Ovary (tissue), 10 donors: ENCODE measurements around the gene PCDHB3. TPM values are rescaled to one million over a fixed set of nuclear protein-coding genes. Genes with fewer than 3 reads are reported as not detected.
A peak's percentile ranks its signal among the peaks of the same experiment; 100 is the strongest.

Experiments used
- DNase-seq, 5 donors: peaks; one replicate each; pipeline ENCODE4 v3.0.0-alpha.2; 2019 to 2020
- H3K27ac ChIP-seq, 2 donors: fragments of 200-600 bp; one replicate each; pipeline versions ENCODE4 v1.5.1 to v1.8.0; 2019 to 2022
- H3K27me3 ChIP-seq: fragments of 200-600 bp; one replicate; pipeline ENCODE4 v1.8.0; 2022
- H3K36me3 ChIP-seq: fragments of 200-600 bp; sonication (generic); one replicate; pipeline ENCODE4 v1.5.1; 2019
- H3K4me1 ChIP-seq: one replicate; pipeline ENCODE4 v1.8.1; 2013; ENCODE audit warnings: mild to moderate bottlenecking, moderate library complexity; ENCODE audit not compliant: insufficient read depth
- H3K4me3 ChIP-seq: fragments of 200-600 bp; sonication (generic); one replicate; pipeline ENCODE4 v1.5.1; 2017
- H3K9me3 ChIP-seq, 2 donors: fragments of 200-600 bp in 1 of 2; sonication (generic) in 1 of 2; one replicate each; pipeline versions ENCODE4 v1.5.1 to v1.8.1; 2013 to 2019; ENCODE audit warnings: mild to moderate bottlenecking in 1 of 2, moderate library complexity in 1 of 2
- EP300 ChIP-seq: sonication (generic); formaldehyde crosslinking; IDR thresholded peaks from one replicate; pipeline ENCODE4 v1.6.1; 2017; ENCODE audit warnings: antibody characterized with exemption
- POLR2A ChIP-seq: fragments of 450-650 bp; IDR thresholded peaks from one replicate; pipeline ENCODE4 v1.6.1; 2017; ENCODE audit warnings: antibody characterized with exemption, mild to moderate bottlenecking, moderate library complexity
- WGBS, 3 donors: extraction: QIAGEN DNeasy Blood & Tissue Kit in 1 of 3; methylation state at CpG; one replicate each; pipeline versions ENCODE4 v1.1.5 to v1.1.7; 2013 to 2017; 5-methylcytosine and 5-hydroxymethylcytosine counted together
- intact Hi-C, 4 donors: fragments of 100-400 bp; cut with DNase I; formaldehyde crosslinking; loops; one replicate each; pipeline versions ENCODE4 v1.11.0 to v1.15.1; 2022 to 2023
- long read RNA-seq, 3 donors: library from polyadenylated mRNA in 2 of 3; unstranded in 2 of 3; transcript quantifications; one replicate each; pipeline ENCODE4 v2.0.0 and lab custom pipeline, GENCODE V29; 2021 to 2026
- polyA plus RNA-seq, 2 donors: library from polyadenylated mRNA; stranded (reverse); fragments of 200-250 nt in 1 of 2; fragments of 350-450 nt in 1 of 2; fragmentation: Illumina TruSeq in 1 of 2; extraction: RNeasy Lipid Tissue Mini Kit (QIAGEN cat#74804) in 1 of 2; gene quantifications; one replicate each; pipeline ENCODE4 v1.2.3, GENCODE V29; 2013 to 2014
- total RNA-seq, 7 donors: library from RNA; depleted of rRNA in 2 of 7; stranded (reverse); fragments of >200 nt in 2 of 7; fragmentation: NEBNext Ultra II Directional in 3 of 7; extraction: Animal tissue kit (Norgen Biotek cat#: 25700) in 3 of 7; gene quantifications; one replicate each; pipeline versions ENCODE4 v1.1.0 to v1.2.4, GENCODE V29; 2016 to 2023
- TF ChIP-seq, protein P1 (sequence below), 3 donors: fragments of 450-650 bp in 2 of 3; fragments of 200-600 bp in 1 of 3; IDR thresholded peaks; one replicate each; pipeline versions ENCODE4 v1.5.1 to v1.8.0; 2016 to 2022; ENCODE audit warnings: antibody characterized with exemption in 3 of 3, mild to moderate bottlenecking in 1 of 3
- donor health status: DM: no; HTN: no; CAD: no; lungs with moderate emphysema.
- donor health status: DM: no; HTN: no; CAD: no.
- donor health status: Bipolar disorder and iron deficiency.
- donor health status: DM: yes; HTN: yes; CAD: no.
- donor health status: DM: no; HTN: no; CAD: no.
- donor health status: DM: yes; HTN: yes; CAD: no.

PCDHB3 gene
- 1 to 10 TPM; 2.5 to 4.1 (median 3.2) TPM for total RNA-seq
- polyA plus RNA-seq, result 1 to 10 TPM; 1.4 to 2.3 TPM
- long read RNA-seq, donor 1, partial matches to known transcripts, result 0 of 1 reads
- long read RNA-seq, donor 1, other reads (novel, unspliced or antisense), result 0 of 1 reads
- long read RNA-seq, donor 2, result 0 reads
- long read RNA-seq, donor 3, partial matches to known transcripts, result 0 of 1 reads
- long read RNA-seq, donor 3, other reads (novel, unspliced or antisense), result 0 of 1 reads

- H3K4me1 ChIP-seq, result no peaks in the 10 kb centered on the region
- intact Hi-C loops, result no loop called here
- DNase-seq, result peak; percentile 32 to 65 (median 47)
- H3K27me3 ChIP-seq, result no peaks in the 10 kb centered on the region
- 12 to 21% (median 17%) methylated on average over 19 of the region's 19 CpGs for WGBS, 3 donors
- no peak within 1 kb of the TSS for H3K27ac ChIP-seq
- peaks cover 0 to 25% of the 10 kb centered on the region in 2 donors for H3K9me3 ChIP-seq
- peak within 1 kb of the TSS; percentile 12 for H3K4me3 ChIP-seq
- no peaks in the 10 kb centered on the region for H3K36me3 ChIP-seq
- no peak for TF ChIP-seq EP300
- no peak for TF ChIP-seq POLR2A
- TF ChIP-seq, protein P1, sequence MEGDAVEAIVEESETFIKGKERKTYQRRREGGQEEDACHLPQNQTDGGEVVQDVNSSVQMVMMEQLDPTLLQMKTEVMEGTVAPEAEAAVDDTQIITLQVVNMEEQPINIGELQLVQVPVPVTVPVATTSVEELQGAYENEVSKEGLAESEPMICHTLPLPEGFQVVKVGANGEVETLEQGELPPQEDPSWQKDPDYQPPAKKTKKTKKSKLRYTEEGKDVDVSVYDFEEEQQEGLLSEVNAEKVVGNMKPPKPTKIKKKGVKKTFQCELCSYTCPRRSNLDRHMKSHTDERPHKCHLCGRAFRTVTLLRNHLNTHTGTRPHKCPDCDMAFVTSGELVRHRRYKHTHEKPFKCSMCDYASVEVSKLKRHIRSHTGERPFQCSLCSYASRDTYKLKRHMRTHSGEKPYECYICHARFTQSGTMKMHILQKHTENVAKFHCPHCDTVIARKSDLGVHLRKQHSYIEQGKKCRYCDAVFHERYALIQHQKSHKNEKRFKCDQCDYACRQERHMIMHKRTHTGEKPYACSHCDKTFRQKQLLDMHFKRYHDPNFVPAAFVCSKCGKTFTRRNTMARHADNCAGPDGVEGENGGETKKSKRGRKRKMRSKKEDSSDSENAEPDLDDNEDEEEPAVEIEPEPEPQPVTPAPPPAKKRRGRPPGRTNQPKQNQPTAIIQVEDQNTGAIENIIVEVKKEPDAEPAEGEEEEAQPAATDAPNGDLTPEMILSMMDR (IDR thresholded peaks at IDR 0.05), result no peak
Observed at GRCh38 chr5:141100243-141100805, at the start of gene PCDHB3. Gene PCDHB3, plus strand, starts transcription at chr5:141100473. Its CDS starts 177 bp downstream, at chr5:141100650.

DNA sequence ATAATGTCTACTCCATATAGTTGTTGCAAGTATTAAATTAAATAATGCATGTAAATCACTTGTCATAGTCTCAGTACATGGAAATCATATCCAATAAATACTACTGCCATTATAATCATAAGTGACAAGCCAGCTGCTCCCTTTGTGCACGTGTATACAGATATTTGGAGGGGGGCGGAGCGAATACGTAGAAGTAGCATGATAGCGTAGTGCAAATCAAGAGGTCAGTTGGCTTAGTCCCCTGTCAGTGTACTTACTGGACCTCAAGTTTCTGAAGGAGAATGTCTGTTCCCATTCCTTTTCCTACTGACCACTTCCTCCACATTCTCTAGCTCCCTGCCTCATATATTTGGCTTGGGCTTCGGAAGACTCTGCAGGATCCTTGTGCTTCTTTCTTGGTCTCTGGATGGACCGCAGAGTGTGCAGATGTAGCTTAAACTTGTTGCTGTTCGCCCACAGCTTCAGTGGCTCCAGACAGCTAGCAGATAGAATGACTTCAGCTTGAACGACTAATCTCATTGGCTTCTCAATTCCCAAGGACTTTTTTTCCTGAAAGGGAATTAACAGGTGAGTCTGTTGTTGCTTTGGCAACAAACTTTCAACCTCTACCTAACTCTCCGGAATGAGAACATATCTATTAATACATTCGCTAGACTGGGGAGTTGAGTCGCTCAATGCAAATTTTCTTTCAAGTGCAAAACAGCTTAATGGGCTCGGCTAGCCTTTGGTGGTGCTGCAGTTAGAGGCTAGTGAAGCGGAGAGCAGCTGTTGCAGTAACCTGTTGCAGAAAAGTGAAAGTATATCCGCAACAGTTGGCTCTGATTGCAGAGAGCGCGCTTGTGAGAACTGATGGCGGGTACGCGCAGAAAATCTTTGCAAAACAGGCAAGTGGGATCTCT, 49.4 kb upstream of the PCDHB3 start, which contains the start of gene PCDHB1:
PCDHB1 (plus strand) TSS at position 753 of the 899 bp plus-strand sequence; CDS start at position 850, 97 bp downstream.
- Histone ChIP-seq H3K27me3 (no peaks in the 10 kb centered on the region), H3K36me3 (no peaks in the 10 kb centered on the region), H3K4me3 (peak within 1 kb of the TSS; percentile 30), H3K27ac (no peak within 1 kb of the TSS), H3K9me3 (peaks cover 0 to 4% of the 10 kb centered on the region in 2 donors), H3K4me1 (no peaks in the 10 kb centered on the region)
- TF ChIP-seq POLR2A (no peak), EP300 (no peak)
- TF ChIP-seq, protein P1 (IDR thresholded peaks at IDR 0.05), result no peak
- intact Hi-C loops, result loop anchor here in 1 of 4 donors (10.0 kb wide), 1 partner anchor 666 kb away; no protein-coding TSS in a partner anchor
- no peak for DNase-seq
- WGBS, 3 donors, result 11 to 17% (median 13%) methylated on average over 20 of the region's 20 CpGs

DNA sequence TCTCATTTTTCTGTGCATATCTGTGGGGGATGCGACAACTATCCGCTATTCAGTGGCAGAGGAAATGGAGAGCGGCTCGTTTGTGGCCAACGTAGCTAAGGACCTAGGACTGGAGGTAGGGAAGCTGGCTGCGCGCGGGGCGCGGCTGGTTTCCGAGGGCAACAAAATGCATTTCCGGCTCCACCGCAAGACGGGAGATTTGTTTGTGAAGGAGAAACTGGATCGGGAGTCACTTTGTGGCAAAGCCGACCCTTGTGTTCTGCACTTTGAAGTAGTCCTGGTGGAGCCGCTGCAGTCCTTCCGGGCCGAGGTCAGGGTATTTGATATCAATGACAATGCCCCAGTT, 48.8 kb upstream of the PCDHB3 start:
- 2 to 3% (median 3%) methylated on average over 16 to 19 of the region's 19 CpGs for WGBS, 3 donors
- H3K27me3 ChIP-seq, result no peaks in the 10 kb centered on the region
- no peak overlapping the region for H3K27ac ChIP-seq
- peaks cover 0 to 4% of the 10 kb centered on the region in 2 donors for H3K9me3 ChIP-seq
- no peak for TF ChIP-seq EP300
- no peak for TF ChIP-seq POLR2A
- TF ChIP-seq, protein P1 (IDR thresholded peaks at IDR 0.05), result no peak
- intact Hi-C loops, result loop anchor here in 1 of 4 donors (10.0 kb wide), 1 partner anchor 667 kb away; no protein-coding TSS in a partner anchor
- no peaks in the 10 kb centered on the region for H3K36me3 ChIP-seq
- DNase-seq, result no peak
- H3K4me1 ChIP-seq, result no peaks in the 10 kb centered on the region
- peak overlapping the region; percentile 30 for H3K4me3 ChIP-seq

DNA sequence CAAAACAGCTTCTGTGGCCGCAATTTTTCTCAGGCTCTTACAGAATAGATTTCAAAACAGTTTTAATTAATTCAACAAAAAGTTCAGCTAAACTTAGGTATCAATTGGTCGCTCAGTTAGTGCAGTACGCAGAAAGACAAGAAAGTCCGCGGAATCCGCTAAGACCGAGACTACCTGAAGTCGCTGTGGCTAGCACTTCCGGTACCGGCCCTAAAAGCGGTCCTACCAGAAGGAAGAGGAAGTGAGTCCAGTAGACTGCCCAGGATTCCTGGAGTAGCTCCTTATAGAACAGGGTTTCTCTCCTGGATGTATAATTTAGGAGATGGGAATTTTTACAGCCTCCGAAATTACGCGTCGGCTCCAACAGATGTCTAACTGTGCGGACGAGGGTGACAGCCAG, 22.4 kb upstream of the PCDHB3 start:
- Histone ChIP-seq H3K27me3 (no peaks in the 10 kb centered on the region), H3K27ac (no peak overlapping the region), H3K36me3 (no peaks in the 10 kb centered on the region), H3K4me3 (no peak overlapping the region), H3K9me3 (no peaks in the 10 kb centered on the region), H3K4me1 (no peaks in the 10 kb centered on the region)
- TF ChIP-seq EP300, result no peak
- no peak for TF ChIP-seq POLR2A
- TF ChIP-seq, protein P1 (IDR thresholded peaks at IDR 0.05), result no peak
- WGBS, 3 donors, result 39 to 53% (median 40%) methylated on average over 17 of the region's 17 CpGs
- intact Hi-C loops, result no loop called here
- DNase-seq, result no peak
